GM23248 (cell line): Measurements from ENCODE around the gene GPR132.

Source experiments
- EZH2 ChIP-seq: fragments of 200-600 bp; sonication (generic); IDR thresholded peaks from 2 replicates; pipeline ENCODE4 v1.6.1; 2018; ENCODE audit warnings: antibody characterized with exemption, mild to moderate bottlenecking; ENCODE audit not compliant: insufficient read depth, poor library complexity, severe bottlenecking
- EZH2phosphoT487 ChIP-seq: fragments of 200-600 bp; sonication (generic); IDR thresholded peaks from 2 replicates; pipeline ENCODE4 v1.6.1; 2018; ENCODE audit warnings: antibody characterized with exemption, moderate library complexity, mild to moderate bottlenecking, low read depth; ENCODE audit not compliant: insufficient read depth

DNA sequence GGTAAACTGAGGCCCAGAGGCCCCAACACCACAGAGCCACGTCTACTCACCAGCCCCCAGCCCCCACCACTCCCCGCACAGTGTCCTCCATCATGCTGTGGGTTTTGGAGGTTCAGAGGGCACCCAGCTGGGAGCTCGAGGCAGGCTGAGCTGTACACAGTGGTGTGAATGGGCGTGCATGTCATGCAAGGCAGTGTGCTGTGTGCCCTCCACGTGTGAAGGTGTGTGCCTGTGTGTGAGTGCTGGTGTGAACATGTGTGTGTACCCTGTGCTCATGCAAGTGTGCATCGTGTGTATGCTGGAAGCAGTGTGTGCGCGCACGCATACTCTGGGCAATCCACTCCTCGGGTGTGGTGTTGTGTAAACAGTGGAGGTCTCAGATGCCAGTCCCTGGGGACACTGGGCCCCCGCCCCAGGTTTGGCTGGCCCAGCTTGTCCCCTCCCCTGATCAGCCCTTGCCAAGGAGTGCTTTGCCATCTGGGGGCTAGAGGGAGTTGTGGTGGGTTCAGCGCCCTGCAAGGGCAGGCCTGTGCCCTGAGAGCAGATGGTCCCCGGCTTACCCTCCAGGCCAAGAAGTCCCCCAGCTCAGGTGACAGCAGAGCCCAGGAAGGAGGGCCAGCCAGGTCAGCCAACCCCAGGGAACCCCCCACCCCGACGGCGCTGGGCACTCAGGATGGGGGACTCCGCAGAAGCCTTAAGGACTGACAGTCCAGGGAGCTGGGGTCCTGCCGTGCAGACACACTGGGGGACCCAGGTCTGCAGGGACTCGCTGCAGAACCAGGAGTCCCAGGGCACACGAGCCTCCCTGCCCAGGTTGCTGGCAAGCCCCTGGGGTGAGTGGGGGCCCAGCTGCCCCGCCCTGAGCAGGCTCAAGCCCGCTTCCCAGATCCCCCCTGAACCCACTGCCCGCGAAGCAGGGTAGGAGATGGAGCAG lies 23.8 kb upstream of the GPR132 start:
- TF ChIP-seq EZH2phosphoT487, result no peak
- no peak for TF ChIP-seq EZH2
